HepG2 (cell line): ENCODE measurements around the gene CRKL. TPM values are rescaled to one million over a fixed set of nuclear protein-coding genes. Genes with fewer than 3 reads are reported as not detected.

ENCODE experiments used
- FOXJ3 ChIP-seq: sonication (generic); formaldehyde crosslinking; IDR thresholded peaks from 2 replicates; pipeline ENCODE4 v1.4.0; 2020; ENCODE audit warnings: missing genetic modification reagents, mild to moderate bottlenecking, borderline replicate concordance
- HNRNPLL ChIP-seq: fragments of 200-400 bp; formaldehyde crosslinking; IDR thresholded peaks from 2 replicates; pipeline ENCODE4 v1.6.1; 2017; ENCODE audit warnings: mild to moderate bottlenecking, low read depth, low read length; ENCODE audit not compliant: poor library complexity, severe bottlenecking
- HNRNPUL1 ChIP-seq: fragments of 200-400 bp; formaldehyde crosslinking; IDR thresholded peaks from 2 replicates; pipeline ENCODE4 v1.6.1; 2017; ENCODE audit warnings: low read depth, mild to moderate bottlenecking, low read length, moderate library complexity
- JDP2 ChIP-seq: sonication (generic); formaldehyde crosslinking; IDR thresholded peaks from 2 replicates; pipeline ENCODE4 v1.8.1; 2022; ENCODE audit warnings: missing genetic modification reagents, borderline replicate concordance
- KLF16 ChIP-seq, 2 experiments: sonication (generic) in 1 of 2; formaldehyde crosslinking in 1 of 2; IDR thresholded peaks; 2 replicates each; pipeline versions ENCODE4 v1.6.1 to v1.8.0; 2016 to 2023; ENCODE audit warnings: missing genetic modification reagents in 2 of 2, missing compliant biosample characterization in 1 of 2
- MYNN ChIP-seq: sonication (generic); formaldehyde crosslinking; IDR thresholded peaks from 2 replicates; pipeline ENCODE4 v1.4.0; 2020; ENCODE audit warnings: mild to moderate bottlenecking, low read depth, missing genetic modification reagents
- NCOA1 ChIP-seq: sonication (generic); formaldehyde crosslinking; IDR thresholded peaks from 2 replicates; pipeline ENCODE4 v1.9.0; 2021; ENCODE audit warnings: missing genetic modification reagents
- NPAS2 ChIP-seq: sonication (generic); formaldehyde crosslinking; IDR thresholded peaks from 2 replicates; pipeline ENCODE4 v1.8.0; 2022; ENCODE audit warnings: mild to moderate bottlenecking, missing genetic modification reagents, borderline replicate concordance
- NR2C2 ChIP-seq: sonication (generic); formaldehyde crosslinking; IDR thresholded peaks from 2 replicates; pipeline ENCODE4 v1.4.0; 2020; ENCODE audit warnings: missing genetic modification reagents, mild to moderate bottlenecking, moderate library complexity, borderline replicate concordance
- PAF1 ChIP-seq: IDR thresholded peaks from 2 replicates; pipeline ENCODE4 v1.6.1; 2016; ENCODE audit warnings: missing genetic modification reagents, missing compliant biosample characterization
- PRDM4 ChIP-seq: sonication (generic); formaldehyde crosslinking; IDR thresholded peaks from 2 replicates; pipeline ENCODE4 v1.9.0; 2021; ENCODE audit warnings: missing genetic modification reagents, borderline replicate concordance
- ZBTB34 ChIP-seq: sonication (generic); formaldehyde crosslinking; IDR thresholded peaks from 2 replicates; pipeline ENCODE4 v1.8.0; 2022; ENCODE audit warnings: mild to moderate bottlenecking, missing genetic modification reagents
- ZFAT ChIP-seq: sonication (generic); formaldehyde crosslinking; conservative IDR thresholded peaks from 2 replicates; pipeline ENCODE4 v1.8.1; 2023; ENCODE audit warnings: missing genetic modification reagents, inconsistent platforms
- ZFP37 ChIP-seq: sonication (generic); formaldehyde crosslinking; IDR thresholded peaks from 2 replicates; pipeline ENCODE4 v1.4.0; 2020; ENCODE audit warnings: missing genetic modification reagents, borderline replicate concordance
- ZIK1 ChIP-seq: sonication (generic); formaldehyde crosslinking; IDR thresholded peaks from 2 replicates; pipeline ENCODE4 v1.5.0; 2020; ENCODE audit warnings: mild to moderate bottlenecking, low read depth, missing genetic modification reagents, borderline replicate concordance
- ZNF281 ChIP-seq: sonication (generic); formaldehyde crosslinking; IDR thresholded peaks from 2 replicates; pipeline ENCODE4 v1.4.0; 2020; ENCODE audit warnings: missing genetic modification reagents, borderline replicate concordance
- ZNF3 ChIP-seq: IDR thresholded peaks from 2 replicates; pipeline ENCODE4 v1.7.0; 2017; ENCODE audit warnings: inconsistent platforms
- ZNF333 ChIP-seq: sonication (generic); formaldehyde crosslinking; IDR thresholded peaks from 2 replicates; pipeline ENCODE4 v1.4.0; 2020; ENCODE audit warnings: mild to moderate bottlenecking, missing genetic modification reagents, borderline replicate concordance
- ZNF672 ChIP-seq: sonication (generic); formaldehyde crosslinking; IDR thresholded peaks from 2 replicates; pipeline ENCODE4 v1.8.1; 2022; ENCODE audit warnings: missing genetic modification reagents
- ZNF780A ChIP-seq: sonication (generic); formaldehyde crosslinking; IDR thresholded peaks from 2 replicates; pipeline ENCODE4 v1.8.0; 2022; ENCODE audit warnings: mild to moderate bottlenecking, missing genetic modification reagents, moderate library complexity
- ZNF782 ChIP-seq: sonication (generic); formaldehyde crosslinking; IDR thresholded peaks from 2 replicates; pipeline ENCODE4 v1.4.0; 2020; ENCODE audit warnings: missing genetic modification reagents, mild to moderate bottlenecking, borderline replicate concordance
- ZNF878 ChIP-seq: sonication (generic); formaldehyde crosslinking; IDR thresholded peaks from 2 replicates; pipeline ENCODE4 v1.8.1; 2023; ENCODE audit warnings: mild to moderate bottlenecking, missing genetic modification reagents, moderate library complexity
- polyA plus RNA-seq, 8 experiments: library from polyadenylated mRNA; depleted of rRNA in 3 of 8; stranded (reverse) in 7 of 8; unstranded in 1 of 8; fragments of >200 nt; fragmentation: Illumina TruSeq in 4 of 8; extraction: Trizol in 4 of 8; gene quantifications; 2 replicates each; pipeline versions ENCODE4 v1.2.1 to v1.2.3, GENCODE V29; 2011 to 2016; ENCODE audit warnings: low read depth in 4 of 8, missing spikeins in 1 of 8, mixed read lengths in 1 of 8; ENCODE audit not compliant: insufficient read depth in 1 of 8
- total RNA-seq, 5 experiments: library from RNA; depleted of rRNA; stranded (reverse); fragments of >200 nt; fragmentation: Illumina TruSeq; extraction: Trizol; gene quantifications; 2 replicates each; pipeline ENCODE4 v1.2.3, GENCODE V29; 2016; ENCODE audit warnings: low read depth in 1 of 5

Gene CRKL
- total and polyA plus RNA-seq, 2 of the 13 experiments (the other 11 are each of a cell fraction or from before 2014, with no cell fraction given): 37.4 to 60.6 TPM

GRCh38 chr22:20916916-20917810 is at the start of gene CRKL (continued):
- TF ChIP-seq ZFP37: peak; percentile 74
- no peak for TF ChIP-seq ZIK1 (CRISPR knock-in tag)
- peak in 1 of 2 experiments; percentile 97; a peak in 2 of 4 replicates for TF ChIP-seq KLF16 (CRISPR knock-in tag; IDR thresholded peaks at IDR 0.05)
- peak; percentile 86 for TF ChIP-seq ZNF333 (CRISPR knock-in tag)
- no peak for TF ChIP-seq NCOA1 (CRISPR knock-in tag)
- no peak for TF ChIP-seq PAF1 (CRISPR knock-in tag)
- no peak for TF ChIP-seq MYNN (CRISPR knock-in tag)
- peak; percentile 77; the same call in 1 of the 2 replicates for TF ChIP-seq FOXJ3
- no peak for TF ChIP-seq ZNF780A (CRISPR knock-in tag)
- TF ChIP-seq JDP2 (CRISPR knock-in tag): no peak
- TF ChIP-seq ZNF878 (CRISPR knock-in tag): no peak; the same call in 1 of the 2 replicates
- 0 out of 2 replicates have a peak, but pooled peaks have one; percentile 55 for TF ChIP-seq ZNF281 (CRISPR knock-in tag)
- TF ChIP-seq NPAS2 (CRISPR knock-in tag): no peak
- TF ChIP-seq ZNF782: peak; percentile 68; the same call in 1 of the 2 replicates
- TF ChIP-seq ZNF672 (CRISPR knock-in tag): no peak
- TF ChIP-seq HNRNPLL: peak; percentile 95
- no peak for TF ChIP-seq PRDM4 (CRISPR knock-in tag)
- TF ChIP-seq ZNF3: peak; percentile 91
- peak; percentile 83 for TF ChIP-seq NR2C2 (CRISPR knock-in tag)
- no peak for TF ChIP-seq HNRNPUL1
- no peak for TF ChIP-seq ZBTB34 (CRISPR knock-in tag)
- no peak for TF ChIP-seq ZFAT
